OCI-LY3 (cell line): ENCODE measurements around the gene PLEKHA6.

Source experiments
- EZH2phosphoT487 ChIP-seq: fragments of 200-600 bp; shearing (Covaris generic); IDR thresholded peaks from 2 replicates; pipeline ENCODE4 v1.6.1; 2018; ENCODE audit warnings: antibody characterized with exemption, mixed run types, low read depth
- TF ChIP-seq, protein P1 (sequence below): fragments of 200-600, 300-600 bp; sonication (generic); IDR thresholded peaks from 2 replicates; pipeline ENCODE4 v1.5.1; 2014; ENCODE audit warnings: antibody characterized with exemption, low read length, low read depth

DNA sequence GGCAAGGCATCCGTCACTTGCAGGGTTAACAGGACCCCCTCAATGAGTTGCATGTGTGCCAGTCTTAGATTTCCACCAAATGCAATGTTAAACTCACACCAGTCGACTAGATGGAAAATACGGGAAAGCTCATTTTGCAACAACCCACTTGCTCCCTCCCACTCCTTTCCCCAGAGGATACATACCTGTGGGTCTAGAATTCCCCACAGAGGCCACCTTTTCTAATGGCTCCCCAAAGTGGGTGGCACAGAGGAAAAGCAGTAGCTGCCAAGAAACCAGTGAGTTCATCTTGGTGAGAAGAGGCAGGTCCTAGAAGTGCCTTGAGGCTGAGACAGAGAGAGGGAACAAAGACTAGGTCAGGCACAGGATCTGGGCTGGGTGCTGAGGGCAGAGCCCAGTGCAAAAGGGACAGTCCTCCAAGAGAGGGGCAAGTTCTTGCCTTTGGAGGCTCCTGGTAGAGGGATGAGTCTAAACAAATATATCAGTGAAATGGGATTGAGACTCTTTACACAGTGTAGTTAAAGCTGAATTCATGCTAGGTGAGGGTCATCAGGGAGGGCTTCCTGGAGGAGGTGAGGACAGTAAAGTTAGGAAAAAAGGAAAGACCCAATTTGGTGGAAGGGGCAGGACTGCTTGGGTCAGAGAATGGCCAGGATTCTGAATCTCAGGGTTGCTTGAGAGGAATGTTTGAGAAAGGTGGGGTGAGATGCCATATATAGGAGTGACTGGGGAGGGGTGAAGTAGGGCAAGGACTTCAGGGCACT, 167.0 kb downstream of the PLEKHA6 start:
- TF ChIP-seq, protein P1, sequence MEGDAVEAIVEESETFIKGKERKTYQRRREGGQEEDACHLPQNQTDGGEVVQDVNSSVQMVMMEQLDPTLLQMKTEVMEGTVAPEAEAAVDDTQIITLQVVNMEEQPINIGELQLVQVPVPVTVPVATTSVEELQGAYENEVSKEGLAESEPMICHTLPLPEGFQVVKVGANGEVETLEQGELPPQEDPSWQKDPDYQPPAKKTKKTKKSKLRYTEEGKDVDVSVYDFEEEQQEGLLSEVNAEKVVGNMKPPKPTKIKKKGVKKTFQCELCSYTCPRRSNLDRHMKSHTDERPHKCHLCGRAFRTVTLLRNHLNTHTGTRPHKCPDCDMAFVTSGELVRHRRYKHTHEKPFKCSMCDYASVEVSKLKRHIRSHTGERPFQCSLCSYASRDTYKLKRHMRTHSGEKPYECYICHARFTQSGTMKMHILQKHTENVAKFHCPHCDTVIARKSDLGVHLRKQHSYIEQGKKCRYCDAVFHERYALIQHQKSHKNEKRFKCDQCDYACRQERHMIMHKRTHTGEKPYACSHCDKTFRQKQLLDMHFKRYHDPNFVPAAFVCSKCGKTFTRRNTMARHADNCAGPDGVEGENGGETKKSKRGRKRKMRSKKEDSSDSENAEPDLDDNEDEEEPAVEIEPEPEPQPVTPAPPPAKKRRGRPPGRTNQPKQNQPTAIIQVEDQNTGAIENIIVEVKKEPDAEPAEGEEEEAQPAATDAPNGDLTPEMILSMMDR, result no peak
- TF ChIP-seq EZH2phosphoT487, result no peak
